Skeletal muscle cell (primary cell): ENCODE data around the gene CNIH2.
A peak's percentile ranks its signal among the peaks of the same experiment; 100 is the strongest.
"Not testable (repeated sequence)": the region's sequence is repeated elsewhere in the genome, so short reads cannot be mapped to it uniquely, and the experiment has no call there.

Source experiments
- DNase-seq: peaks from one replicate; pipeline ENCODE4 v3.0.0-alpha.2; 2010; ENCODE audit warnings: low read depth
- H3K4me3 ChIP-seq: 2 replicates; pipeline ENCODE4 v1.5.1; 2011; ENCODE audit warnings: low read depth, mild to moderate bottlenecking, control low read depth, low read length, moderate library complexity

The CNIH2 gene

DNA sequence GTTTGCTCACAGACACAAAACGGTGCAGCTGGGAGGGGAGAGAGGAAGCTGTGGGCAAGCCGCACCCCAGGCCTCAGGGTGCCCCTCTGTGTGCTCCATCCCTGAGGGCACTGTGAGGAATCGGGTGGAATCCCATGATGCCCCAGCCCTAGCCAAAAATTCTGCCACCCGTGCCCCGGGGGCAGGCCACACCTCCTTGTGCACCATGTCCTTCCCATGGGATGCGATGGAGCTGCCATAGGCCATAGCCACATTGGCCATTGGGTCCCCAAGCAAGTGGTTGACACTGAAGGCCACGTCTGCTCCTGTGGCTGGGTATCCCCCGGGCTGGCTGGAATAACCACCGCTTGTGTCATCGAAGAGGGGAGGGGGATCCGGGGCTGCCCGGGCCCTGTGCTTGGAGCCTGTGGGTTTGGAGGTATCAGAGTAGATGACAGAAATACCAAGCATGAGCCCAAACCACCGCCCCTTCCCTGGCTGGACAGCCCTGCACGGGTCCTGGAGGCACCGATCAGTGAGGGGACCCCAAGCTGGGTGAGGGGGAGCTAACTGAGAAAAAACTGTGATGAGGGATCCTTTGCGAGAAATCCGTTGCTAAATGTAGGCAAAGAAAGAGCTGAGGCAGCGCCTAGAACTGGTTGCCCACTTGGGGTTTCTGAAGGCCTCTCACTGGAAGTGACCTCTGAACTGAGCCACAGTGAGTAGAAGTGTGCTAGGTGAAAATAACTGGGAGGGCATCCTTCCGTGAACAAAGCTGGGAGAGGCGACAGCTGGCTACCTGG, 10.1 kb downstream of the CNIH2 start:
- DNase-seq: no peak
- peak overlapping the region; percentile 85 for H3K4me3 ChIP-seq

DNA sequence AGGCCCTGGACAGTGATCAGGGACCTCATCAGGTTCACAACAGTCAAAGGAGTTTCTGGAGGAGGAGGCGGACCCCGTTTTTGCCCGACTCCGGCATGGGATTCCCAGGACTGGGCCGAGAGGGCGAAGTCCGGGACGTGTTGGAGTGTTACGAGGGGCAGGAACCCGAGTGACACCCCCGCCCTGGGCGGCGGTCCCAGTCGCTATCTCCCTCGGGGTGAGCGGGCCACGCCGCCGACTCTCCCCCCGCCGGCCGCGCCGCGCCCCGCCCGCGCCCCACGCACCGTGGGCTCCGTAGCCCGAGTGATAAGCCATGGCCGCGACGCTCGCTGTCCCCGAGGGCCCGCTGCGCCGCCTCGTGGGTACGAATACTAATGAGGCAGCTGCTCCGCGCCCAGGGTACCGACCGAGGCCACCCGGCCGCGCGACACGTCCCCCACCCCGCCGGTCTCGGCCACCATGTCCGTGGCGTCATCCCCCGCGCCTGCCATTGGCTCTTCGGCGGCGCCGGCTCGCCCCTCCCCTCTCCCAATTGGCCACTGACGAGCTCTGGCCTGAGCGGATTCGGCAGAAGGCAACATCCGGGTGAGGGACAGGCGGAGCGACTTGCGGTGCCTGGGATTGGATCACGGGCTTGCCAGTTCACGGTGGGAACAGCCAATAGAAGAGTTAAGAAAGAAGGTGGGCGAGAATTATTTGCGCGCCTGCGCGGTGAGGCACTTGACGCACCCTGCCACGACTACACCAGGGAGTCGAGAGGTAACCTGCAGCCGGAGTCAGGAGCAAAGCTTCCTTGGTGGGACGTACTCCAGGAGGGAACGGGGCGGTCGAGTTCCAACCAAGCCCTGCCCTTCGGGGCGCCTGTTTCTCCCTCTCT, 10.9 kb downstream of the CNIH2 start, which contains the start of gene YIF1A:
Gene YIF1A (minus strand): TSS at position 473 of the 877 bp plus-strand sequence. CDS start 158 bp downstream, at position 315.
- DNase-seq: peak; percentile 99
- H3K4me3 ChIP-seq: peak within 1 kb of the TSS; percentile 85

DNA sequence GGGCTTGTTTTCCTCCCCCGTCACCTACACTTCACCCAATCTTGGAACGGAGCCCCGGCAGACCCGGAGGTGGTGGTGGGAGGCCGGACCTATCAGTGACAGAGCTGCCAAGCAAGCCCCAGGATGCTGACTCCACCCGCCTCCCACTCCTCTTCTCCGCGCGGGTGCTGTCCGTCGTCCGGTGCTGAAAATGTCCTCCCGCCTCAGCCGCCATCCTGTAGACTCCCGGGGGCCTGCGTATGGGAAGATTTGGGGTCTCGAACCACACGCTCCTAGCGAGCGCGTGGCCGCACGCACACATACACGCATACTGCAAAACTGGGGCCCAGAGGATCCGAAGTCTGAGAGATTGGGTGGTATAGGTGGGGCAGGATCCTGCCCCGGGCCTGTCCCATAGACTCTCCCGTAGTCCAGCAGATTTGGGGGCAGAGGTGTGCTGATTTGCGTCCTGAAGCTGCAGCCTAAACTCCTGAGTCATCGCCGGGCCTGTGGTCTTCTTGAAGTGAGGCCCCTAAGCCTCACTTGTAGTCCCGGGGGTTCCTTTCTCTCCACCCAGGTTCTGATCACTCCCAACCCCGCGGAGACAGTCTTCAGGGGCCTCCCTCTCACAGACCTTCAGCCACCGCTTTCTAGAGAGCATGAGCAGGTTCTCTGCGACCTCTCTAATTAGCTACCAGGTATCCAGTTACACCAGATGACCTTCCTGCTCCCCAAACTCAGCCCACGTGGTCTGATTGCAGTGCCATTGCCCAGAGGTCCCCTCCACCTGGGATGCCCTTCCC, 11.8 kb downstream of the CNIH2 start:
- DNase-seq: no peak
- peak overlapping the region; percentile 85 for H3K4me3 ChIP-seq

DNA sequence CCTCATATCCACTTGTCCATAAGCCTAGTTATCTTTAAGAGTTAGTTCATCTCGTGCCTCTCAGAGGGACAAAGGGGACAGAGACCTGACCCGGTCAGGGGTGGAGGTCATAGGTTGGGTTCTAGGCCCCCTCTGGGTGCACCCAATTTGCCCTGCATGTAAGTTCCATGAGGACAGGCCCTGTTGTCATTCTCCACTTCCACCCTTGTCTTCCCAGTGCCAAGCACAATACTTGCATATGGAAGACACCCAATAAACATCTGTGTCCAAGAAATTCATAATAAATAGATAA, 12.3 kb downstream of the CNIH2 start:
- H3K4me3 ChIP-seq: no peak overlapping the region

DNA sequence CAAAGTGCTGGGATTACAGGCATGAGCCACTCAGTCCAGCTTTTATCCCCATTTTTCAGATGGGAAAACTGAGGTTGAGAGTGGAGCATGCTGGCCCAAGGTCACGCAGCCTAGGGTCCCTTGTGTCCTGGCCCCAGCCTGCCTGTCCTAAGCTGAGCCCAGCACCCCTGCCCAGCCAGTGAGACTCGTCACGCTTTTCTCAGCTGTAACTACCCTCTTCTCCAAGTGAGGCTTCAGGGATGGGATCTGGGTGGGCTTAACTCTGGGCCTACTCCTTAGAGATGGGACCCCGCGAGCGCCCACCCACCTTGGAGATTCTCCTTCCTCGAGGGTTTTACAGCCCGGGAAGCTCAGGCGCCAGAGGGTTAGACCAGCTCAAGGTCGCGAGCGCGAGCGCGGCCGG, 13.3 kb downstream of the CNIH2 start:
- H3K4me3 ChIP-seq: peak overlapping the region; percentile 20
- no peak for DNase-seq

More for the DNA sequence above, 12.3 kb downstream of the CNIH2 start:
- DNase-seq: no peak

DNA sequence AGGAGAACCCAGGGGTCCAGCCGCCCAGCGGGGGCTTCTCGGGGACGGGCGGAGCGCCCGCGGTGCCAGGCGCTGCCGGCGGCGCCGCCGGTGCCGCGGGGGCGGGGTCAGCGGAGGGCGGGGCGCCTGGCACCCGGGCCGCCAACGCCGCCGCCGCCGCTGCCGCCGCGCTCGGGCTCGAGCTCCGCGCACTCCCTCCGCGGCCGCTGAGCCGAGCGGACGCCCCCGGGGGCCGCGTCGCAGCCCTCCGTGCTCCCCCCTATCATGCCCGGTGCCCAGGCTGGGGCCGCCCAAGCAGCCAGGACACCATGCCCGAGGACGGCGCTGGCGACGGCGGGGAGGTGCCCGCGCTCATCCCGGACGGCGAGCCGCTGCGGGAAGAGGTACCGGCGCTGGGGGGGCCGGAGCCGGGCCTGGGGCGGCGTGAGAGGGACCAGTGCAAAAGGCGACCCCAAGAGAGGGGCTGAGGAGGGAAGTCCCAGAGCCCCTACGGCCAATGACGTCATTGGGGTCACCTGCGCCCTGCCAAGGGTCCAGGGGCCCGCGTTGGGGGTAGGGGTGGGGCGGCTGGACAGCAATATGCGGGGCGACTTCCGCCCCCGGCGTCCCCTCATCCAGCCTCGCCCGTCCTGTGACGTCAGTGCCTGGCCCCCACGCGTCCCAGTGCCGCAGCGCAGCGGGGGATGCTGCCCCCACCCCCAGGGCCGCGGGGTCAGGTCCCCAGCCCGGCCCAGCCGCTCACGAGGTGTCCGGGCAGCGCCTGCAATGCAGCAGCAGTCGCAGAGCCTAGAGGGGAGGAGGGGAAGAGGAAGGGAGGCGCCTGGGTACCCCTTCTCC, 13.9 kb downstream of the CNIH2 start, which contains the start of gene TMEM151A:
Gene TMEM151A (plus strand): TSS at position 189 of the 837 bp plus-strand sequence. CDS start 120 bp downstream, at position 309.
- H3K4me3 ChIP-seq: peak within 1 kb of the TSS; percentile 39
- DNase-seq: no peak

DNA sequence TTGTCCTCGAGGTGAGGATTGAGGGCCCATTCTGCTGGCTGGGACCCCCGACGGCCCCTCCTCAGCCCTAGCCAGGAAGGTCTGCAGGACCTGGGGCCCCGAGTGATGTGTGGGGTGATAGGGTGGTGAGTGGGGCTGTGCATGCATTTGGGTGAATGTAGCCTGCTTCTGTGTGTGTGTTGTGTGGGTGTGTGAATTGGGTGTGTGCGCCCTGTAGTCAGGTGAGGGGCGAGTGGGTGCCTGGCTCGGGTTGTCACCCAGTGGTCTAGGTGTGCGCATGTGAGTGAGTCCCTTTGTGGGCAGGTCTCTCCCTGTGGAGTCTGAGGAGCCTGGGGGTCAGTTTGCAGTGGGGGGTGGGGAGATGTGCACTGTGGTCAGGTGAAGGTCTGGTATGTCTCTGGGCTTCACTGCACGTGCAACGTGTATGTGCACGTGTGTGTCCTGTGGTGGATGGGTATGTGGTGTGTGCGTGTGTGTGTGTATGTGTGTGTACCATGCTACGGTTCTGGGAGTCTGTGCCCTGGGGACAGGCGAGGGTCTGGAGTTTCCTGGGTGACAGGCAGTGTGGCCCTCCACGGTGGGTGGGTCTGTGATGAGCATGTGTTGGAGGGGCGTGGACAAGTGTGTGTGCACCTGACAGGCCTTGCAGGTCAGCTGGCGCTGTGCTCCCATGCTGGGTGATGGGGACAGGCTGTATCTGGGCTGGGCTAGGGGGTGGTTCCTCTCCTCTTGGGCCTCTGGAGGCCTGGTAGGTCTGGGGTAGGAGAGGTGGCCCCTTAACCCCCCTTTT, 14.8 kb downstream of the CNIH2 start:
- no peak overlapping the region for H3K4me3 ChIP-seq
- no peak for DNase-seq

DNA sequence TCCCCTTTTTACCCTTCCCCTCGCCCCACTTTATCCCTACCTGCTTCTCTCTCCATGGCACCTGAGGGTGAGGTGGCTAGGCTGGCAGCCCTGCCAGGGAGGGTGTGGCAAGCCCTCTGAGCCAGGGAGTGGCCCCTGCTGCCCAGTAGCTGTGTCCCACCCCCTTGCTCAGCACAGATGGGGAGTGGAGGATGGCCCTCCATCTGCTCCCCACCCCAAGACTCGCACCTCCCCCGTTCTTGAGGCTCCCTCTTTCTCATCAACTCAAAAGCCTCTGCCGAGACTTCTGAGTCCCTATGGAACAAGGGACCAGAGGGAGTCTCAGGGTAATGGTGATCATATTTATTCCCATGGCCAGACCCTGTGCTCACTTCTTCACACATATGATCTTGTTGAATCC, 15.4 kb downstream of the CNIH2 start:
- H3K4me3 ChIP-seq: no peak overlapping the region
- no peak for DNase-seq

DNA sequence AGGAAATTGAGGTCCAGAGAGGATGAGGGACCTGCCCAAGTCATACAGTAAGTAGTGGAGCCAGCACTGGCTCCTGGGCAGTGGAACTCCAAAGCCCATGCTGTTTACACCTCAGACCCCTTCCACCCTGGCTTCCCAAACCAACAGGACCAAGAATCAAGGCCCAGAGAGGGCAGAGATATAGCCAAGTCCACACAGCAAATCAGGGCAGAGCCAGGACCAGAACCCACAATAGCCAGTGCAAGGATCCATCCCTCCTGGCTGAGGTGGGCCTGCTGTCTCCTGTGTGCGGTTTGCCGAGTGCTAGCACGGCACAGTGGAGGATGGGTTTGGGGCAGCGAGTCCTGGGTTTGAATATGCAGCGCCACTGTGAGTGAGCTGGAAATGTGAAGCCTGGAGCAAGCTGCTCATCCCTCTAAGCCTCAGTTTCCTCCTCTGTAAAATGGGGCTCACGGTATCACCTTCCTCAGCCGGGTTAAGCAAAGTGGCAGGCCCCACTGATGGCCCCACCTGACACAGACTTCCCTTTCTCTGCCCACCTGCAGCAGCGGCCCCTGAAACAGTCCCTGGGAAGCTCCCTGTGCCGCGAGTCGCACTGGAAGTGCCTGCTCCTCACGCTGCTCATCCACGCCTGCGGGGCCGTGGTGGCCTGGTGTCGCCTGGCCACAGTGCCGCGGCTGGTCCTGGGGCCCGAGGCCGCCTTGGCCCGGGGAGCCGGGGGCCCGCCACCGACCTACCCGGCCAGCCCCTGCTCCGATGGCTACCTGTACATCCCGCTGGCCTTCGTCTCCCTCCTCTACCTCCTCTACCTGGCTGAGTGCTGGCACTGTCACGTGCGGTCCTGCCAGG, 16.0 kb downstream of the CNIH2 start:
- no peak for DNase-seq
- H3K4me3 ChIP-seq: no peak overlapping the region

DNA sequence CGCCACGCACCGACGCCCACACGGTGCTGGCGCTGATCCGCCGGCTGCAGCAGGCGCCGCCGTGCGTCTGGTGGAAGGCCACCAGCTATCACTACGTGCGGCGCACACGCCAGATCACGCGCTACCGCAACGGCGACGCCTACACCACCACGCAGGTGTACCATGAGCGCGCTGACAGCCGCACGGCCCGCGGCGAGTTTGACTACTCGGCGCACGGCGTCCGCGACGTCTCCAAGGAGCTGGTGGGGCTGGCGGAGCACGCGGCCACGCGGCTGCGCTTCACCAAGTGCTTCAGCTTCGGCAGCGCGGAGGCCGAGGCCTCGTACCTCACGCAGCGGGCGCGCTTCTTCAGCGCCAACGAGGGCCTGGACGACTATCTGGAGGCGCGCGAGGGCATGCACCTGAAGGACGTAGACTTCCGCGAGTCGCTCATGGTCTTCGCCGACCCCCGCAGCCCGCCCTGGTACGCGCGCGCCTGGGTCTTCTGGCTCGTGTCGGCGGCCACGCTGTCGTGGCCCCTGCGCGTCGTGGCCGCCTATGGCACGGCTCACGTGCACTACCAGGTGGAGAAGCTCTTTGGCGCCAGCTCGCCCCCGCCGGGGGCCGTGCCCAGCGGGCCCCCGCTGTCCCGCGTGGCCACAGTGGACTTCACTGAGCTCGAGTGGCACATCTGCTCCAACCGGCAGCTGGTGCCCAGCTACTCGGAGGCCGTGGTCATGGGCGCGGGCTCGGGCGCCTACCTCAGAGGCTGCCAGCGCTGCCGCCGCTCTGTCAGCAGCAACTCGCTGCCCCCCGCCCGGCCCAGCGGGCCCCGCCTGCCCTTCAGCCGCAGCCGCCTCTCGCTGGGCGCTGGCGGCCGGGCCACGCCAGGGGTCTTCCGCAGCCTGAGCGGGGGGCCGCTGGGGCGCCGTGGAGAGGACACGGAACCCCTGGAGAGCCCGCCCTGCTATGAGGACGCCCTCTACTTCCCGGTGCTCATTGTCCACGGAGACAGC, 16.9 kb downstream of the CNIH2 start:
- no peak for DNase-seq
- H3K4me3 ChIP-seq: no peak overlapping the region

DNA sequence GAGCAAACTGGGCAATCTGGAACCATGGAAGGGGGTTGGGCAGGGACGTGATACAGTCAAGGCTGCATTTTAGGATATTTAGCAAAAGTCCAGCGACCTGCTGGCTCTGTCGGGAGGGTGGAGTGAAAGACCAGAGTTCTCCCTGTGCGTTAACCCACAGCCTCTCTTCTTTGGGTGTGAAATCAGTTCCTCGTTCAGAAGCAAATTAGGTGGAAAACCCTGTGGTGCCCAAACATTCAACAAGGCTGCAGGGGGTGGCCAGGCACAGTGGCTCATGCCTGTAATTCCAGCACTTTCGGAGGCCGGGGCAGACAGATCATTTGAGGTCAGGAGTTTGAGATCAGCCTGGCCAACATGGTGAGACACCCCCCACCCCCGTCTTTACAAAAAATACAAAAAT, 19.6 kb downstream of the CNIH2 start:
- H3K4me3 ChIP-seq: no peak overlapping the region
- no peak for DNase-seq

DNA sequence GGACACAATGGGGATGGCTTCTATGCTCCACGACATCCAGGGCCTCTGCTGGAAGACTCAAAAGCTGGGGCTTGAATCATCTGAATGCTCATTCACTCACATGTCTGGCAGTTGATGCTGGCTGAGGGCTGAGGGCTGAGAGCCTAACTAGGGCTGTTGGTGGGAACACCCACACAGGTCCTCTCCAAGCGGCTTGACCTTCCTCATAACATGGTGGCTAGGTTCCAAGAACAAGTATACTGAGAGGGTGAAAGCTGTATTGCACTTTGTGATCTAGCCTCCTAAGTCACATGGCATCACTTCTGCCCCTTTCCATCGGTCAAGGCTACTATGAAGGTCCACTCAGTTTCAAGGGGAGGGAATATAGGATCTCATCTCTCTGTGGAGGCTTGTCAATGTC, 21.2 kb downstream of the CNIH2 start:
- H3K4me3 ChIP-seq: no peak overlapping the region
- DNase-seq: no peak

DNA sequence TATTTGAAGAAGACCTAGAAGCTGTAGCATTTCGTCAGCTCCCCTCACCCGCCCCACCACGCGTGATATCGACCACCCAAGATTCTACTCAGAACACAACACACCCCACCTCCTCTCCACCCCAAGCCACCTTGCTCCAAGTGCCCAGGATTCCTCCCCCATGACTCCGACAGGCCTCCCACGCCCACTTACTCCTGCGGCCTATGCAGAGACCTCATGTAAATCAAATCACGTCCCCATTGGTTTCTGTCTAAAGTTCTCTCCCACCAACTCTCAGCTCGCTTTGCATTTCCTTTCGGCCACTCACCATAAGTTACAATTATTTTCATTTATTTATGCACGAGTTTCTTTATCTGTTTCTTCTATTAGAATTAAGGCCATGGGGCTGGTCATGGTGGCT, 24.7 kb downstream of the CNIH2 start:
- DNase-seq: no peak
- no peak overlapping the region for H3K4me3 ChIP-seq

DNA sequence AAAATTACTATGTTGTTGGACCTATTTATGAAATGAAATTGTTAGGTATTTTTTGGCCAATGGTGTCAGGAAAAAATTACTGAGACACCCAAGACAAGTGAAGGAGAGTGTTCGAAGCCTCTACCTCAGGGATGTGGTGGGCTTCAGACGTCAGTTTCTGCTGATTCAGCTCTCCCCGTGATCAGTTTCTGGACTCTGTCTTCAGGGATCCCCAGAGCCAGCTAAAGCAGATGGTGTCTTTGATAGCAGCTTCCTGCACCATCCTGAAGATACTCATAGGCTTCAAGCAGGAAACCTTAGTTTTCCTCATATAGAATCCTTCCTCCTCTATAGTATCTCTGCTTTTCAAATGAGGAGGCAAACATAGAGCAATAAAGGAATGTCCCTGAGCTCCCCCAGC, 31.5 kb downstream of the CNIH2 start:
- no peak for DNase-seq

DNA sequence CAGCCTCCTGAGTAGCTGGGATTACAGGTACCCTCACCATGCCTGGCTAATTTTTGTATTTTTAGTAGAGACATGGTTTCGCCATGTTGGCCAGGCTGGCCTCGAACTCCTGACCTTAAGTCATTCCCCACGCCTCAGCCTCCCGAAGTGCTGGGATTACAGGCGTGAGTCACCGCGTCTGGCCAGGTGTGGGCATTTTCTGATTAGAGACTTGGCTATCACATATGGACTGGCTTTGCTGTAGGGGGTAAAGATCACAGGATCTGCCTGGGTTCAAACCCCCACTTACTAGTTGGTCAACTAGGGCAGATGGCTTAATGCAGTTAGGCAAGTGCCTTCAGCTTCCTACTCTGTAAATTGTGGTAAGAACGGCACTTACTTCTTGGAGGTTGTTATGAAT, 32.3 kb downstream of the CNIH2 start:
- H3K4me3 ChIP-seq: no peak overlapping the region
- no peak for DNase-seq

More for the DNA sequence above, 31.5 kb downstream of the CNIH2 start:
- no peak overlapping the region for H3K4me3 ChIP-seq

DNA sequence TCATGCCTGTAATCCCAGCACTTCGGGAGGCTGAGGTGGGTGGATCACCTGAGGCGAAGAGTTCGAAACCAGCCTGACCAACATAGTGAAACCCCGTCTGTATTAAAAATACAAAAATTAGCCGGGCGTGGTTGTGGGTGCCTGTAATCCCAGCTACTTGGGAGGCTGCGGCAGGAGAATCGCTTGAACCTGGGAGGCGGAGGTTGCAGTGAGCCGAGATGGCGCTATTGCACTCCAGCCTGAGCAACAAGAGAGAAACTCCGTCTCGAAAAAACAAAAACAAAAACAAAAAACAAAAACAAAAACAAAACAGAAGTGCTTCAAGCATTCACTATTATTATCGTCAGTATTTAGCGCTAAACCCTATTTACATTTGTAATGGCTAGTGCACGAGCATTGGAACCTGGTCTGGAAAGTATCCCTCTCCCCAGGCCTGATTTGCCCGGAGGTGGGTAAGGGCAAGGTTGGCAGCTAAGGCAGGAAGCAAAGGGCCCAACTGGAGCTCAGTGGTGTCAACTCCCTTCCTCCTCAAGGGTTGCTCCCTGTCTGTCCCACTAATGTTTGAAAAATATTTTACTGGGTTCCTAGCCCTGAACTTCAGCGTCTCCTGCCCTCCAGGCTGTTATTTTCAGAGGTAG, 32.9 kb downstream of the CNIH2 start:
- H3K4me3 ChIP-seq, DNase-seq: not testable (repeated sequence)
